ENCODE measurements around the gene TMEM178B. TPM values are rescaled to one million over a fixed set of nuclear protein-coding genes. Genes with fewer than 3 reads are reported as not detected.
A peak's percentile ranks its signal among the peaks of the same experiment; 100 is the strongest.

TMEM178B gene
- total and polyA plus RNA-seq, 9 of the 15 experiments (the other 6 are each of a cell fraction or from before 2014, with no cell fraction given), result under 0.01 to 0.03 (median 0.01) TPM; not detected in 5

DNA sequence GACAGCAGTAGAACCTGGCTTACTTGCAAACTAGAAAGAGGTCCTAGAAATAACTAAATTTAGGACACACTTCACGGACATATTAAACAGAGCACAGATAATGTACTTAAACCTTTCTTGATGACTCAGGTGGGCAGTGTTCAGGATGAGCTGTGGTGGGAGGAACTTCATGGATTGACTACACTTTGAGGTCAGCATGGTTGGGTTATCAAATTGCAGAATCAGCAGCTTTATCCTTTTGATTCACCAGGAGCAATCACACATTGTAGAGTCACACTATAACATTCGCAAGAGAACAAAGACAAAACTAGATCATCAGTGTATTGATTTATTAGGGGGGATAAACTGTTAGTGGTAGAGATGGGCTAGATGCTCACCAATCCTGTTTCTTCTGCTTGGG is 438.7 kb downstream of the TMEM178B start (continued):
- TF ChIP-seq, protein P1, sequence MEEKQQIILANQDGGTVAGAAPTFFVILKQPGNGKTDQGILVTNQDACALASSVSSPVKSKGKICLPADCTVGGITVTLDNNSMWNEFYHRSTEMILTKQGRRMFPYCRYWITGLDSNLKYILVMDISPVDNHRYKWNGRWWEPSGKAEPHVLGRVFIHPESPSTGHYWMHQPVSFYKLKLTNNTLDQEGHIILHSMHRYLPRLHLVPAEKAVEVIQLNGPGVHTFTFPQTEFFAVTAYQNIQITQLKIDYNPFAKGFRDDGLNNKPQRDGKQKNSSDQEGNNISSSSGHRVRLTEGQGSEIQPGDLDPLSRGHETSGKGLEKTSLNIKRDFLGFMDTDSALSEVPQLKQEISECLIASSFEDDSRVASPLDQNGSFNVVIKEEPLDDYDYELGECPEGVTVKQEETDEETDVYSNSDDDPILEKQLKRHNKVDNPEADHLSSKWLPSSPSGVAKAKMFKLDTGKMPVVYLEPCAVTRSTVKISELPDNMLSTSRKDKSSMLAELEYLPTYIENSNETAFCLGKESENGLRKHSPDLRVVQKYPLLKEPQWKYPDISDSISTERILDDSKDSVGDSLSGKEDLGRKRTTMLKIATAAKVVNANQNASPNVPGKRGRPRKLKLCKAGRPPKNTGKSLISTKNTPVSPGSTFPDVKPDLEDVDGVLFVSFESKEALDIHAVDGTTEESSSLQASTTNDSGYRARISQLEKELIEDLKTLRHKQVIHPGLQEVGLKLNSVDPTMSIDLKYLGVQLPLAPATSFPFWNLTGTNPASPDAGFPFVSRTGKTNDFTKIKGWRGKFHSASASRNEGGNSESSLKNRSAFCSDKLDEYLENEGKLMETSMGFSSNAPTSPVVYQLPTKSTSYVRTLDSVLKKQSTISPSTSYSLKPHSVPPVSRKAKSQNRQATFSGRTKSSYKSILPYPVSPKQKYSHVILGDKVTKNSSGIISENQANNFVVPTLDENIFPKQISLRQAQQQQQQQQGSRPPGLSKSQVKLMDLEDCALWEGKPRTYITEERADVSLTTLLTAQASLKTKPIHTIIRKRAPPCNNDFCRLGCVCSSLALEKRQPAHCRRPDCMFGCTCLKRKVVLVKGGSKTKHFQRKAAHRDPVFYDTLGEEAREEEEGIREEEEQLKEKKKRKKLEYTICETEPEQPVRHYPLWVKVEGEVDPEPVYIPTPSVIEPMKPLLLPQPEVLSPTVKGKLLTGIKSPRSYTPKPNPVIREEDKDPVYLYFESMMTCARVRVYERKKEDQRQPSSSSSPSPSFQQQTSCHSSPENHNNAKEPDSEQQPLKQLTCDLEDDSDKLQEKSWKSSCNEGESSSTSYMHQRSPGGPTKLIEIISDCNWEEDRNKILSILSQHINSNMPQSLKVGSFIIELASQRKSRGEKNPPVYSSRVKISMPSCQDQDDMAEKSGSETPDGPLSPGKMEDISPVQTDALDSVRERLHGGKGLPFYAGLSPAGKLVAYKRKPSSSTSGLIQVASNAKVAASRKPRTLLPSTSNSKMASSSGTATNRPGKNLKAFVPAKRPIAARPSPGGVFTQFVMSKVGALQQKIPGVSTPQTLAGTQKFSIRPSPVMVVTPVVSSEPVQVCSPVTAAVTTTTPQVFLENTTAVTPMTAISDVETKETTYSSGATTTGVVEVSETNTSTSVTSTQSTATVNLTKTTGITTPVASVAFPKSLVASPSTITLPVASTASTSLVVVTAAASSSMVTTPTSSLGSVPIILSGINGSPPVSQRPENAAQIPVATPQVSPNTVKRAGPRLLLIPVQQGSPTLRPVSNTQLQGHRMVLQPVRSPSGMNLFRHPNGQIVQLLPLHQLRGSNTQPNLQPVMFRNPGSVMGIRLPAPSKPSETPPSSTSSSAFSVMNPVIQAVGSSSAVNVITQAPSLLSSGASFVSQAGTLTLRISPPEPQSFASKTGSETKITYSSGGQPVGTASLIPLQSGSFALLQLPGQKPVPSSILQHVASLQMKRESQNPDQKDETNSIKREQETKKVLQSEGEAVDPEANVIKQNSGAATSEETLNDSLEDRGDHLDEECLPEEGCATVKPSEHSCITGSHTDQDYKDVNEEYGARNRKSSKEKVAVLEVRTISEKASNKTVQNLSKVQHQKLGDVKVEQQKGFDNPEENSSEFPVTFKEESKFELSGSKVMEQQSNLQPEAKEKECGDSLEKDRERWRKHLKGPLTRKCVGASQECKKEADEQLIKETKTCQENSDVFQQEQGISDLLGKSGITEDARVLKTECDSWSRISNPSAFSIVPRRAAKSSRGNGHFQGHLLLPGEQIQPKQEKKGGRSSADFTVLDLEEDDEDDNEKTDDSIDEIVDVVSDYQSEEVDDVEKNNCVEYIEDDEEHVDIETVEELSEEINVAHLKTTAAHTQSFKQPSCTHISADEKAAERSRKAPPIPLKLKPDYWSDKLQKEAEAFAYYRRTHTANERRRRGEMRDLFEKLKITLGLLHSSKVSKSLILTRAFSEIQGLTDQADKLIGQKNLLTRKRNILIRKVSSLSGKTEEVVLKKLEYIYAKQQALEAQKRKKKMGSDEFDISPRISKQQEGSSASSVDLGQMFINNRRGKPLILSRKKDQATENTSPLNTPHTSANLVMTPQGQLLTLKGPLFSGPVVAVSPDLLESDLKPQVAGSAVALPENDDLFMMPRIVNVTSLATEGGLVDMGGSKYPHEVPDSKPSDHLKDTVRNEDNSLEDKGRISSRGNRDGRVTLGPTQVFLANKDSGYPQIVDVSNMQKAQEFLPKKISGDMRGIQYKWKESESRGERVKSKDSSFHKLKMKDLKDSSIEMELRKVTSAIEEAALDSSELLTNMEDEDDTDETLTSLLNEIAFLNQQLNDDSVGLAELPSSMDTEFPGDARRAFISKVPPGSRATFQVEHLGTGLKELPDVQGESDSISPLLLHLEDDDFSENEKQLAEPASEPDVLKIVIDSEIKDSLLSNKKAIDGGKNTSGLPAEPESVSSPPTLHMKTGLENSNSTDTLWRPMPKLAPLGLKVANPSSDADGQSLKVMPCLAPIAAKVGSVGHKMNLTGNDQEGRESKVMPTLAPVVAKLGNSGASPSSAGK (IDR thresholded peaks at IDR 0.05), result no peak
- peak; percentile 64 for TF ChIP-seq ZNF316 (IDR thresholded peaks at IDR 0.05)
- TF ChIP-seq ZNF696 (CRISPR knock-in tag; conservative IDR thresholded peaks at IDR 0.05), result no peak
- TF ChIP-seq, protein P2, sequence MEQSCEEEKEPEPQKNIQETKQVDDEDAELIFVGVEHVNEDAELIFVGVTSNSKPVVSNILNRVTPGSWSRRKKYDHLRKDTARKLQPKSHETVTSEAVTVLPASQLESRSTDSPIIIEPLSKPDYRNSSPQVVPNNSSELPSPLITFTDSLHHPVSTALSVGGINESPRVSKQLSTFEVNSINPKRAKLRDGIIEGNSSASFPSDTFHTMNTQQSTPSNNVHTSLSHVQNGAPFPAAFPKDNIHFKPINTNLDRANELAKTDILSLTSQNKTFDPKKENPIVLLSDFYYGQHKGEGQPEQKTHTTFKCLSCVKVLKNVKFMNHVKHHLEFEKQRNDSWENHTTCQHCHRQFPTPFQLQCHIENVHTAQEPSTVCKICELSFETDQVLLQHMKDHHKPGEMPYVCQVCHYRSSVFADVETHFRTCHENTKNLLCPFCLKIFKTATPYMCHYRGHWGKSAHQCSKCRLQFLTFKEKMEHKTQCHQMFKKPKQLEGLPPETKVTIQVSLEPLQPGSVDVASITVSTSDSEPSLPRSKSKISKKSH (CRISPR knock-in tag; IDR thresholded peaks at IDR 0.05), result no peak
- TF ChIP-seq CXXC5 (CRISPR knock-in tag; IDR thresholded peaks at IDR 0.05), result no peak
- no peak for TF ChIP-seq MIER1 (IDR thresholded peaks at IDR 0.05; ENCODE audit: low read depth)
- no peak for TF ChIP-seq PYGO2 (tag; IDR thresholded peaks at IDR 0.05)
- TF ChIP-seq SPI1 (IDR thresholded peaks at IDR 0.05; ENCODE audit: borderline replicate concordance, low read depth, low read length), result no peak
- no peak for TF ChIP-seq KDM4B (IDR thresholded peaks at IDR 0.05; ENCODE audit: borderline replicate concordance in 2 of 2, low read depth in 1 of 2)
- TF ChIP-seq MAFG (tag; conservative IDR thresholded peaks at IDR 0.05), result peak; percentile 46; the same call in 1 of the 2 replicates
- TF ChIP-seq, protein P3, sequence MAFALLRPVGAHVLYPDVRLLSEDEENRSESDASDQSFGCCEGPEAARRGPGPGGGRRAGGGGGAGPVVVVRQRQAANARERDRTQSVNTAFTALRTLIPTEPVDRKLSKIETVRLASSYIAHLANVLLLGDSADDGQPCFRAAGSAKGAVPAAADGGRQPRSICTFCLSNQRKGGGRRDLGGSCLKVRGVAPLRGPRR (CRISPR knock-in tag; IDR thresholded peaks at IDR 0.05), result no peak
- TF ChIP-seq MAFF (IDR thresholded peaks at IDR 0.05; ENCODE audit: low read length), result peak; percentile 49
- TF ChIP-seq, protein P4, sequence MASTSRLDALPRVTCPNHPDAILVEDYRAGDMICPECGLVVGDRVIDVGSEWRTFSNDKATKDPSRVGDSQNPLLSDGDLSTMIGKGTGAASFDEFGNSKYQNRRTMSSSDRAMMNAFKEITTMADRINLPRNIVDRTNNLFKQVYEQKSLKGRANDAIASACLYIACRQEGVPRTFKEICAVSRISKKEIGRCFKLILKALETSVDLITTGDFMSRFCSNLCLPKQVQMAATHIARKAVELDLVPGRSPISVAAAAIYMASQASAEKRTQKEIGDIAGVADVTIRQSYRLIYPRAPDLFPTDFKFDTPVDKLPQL (IDR thresholded peaks at IDR 0.05; ENCODE audit: extremely low read depth, insufficient read length), result no peak
- TF ChIP-seq JUN (IDR thresholded peaks at IDR 0.05; ENCODE audit: borderline replicate concordance, low read depth, low read length), result no peak
- TF ChIP-seq JUN (CRISPR knock-in tag; IDR thresholded peaks at IDR 0.05; ENCODE audit: borderline replicate concordance), result no peak
- TF ChIP-seq RHOXF2B (CRISPR knock-in tag; conservative IDR thresholded peaks at IDR 0.05), result no peak
